ENCODE results near the gene CFAP74. TPM values are rescaled to one million over a fixed set of nuclear protein-coding genes. Genes with fewer than 3 reads are reported as not detected.

CFAP74 gene
- total RNA-seq, 4 donors from 2014 or later, result 0.35 to 1.1 (median 0.83) TPM; not detected in 1

DNA sequence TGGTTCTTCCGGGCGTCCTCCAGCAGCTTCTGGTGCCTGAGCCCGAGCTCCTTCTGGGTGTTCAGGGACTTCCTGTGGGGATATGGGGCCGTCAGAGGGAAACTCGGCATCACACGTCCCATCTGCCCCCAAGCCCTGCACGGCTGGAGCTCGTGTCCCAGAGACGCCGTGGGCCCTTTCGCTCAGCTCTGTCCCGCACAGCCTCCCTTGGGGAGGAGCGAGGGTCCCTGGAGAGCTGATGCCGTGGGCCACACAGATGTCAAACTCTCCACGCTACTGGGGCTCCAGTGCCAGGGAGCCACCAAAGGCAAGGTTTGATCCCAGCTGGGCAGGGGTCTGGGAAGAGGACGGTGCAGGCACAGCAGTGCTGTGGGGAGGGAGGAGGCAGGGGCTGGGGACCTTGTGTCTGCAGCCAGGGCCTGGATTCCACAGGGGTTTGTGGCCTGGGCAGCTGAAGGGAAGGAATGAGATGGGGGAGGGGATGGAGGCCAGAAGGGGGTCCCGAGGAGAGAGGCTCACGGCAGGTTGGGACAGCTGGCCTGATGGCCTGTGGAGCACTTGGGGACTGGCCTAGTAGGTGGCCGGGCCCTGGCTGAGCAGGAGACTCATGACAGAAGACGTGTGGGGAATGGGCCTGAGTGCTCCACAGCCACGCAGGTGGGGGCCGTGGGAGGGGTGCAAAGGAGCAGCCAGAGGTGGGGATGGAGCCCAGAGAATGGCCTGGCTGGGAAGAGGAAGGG lies 30.4 kb downstream of the CFAP74 start:
- no peak for TF ChIP-seq POLR2A (IDR thresholded peaks at IDR 0.05)
- TF ChIP-seq, protein P1, sequence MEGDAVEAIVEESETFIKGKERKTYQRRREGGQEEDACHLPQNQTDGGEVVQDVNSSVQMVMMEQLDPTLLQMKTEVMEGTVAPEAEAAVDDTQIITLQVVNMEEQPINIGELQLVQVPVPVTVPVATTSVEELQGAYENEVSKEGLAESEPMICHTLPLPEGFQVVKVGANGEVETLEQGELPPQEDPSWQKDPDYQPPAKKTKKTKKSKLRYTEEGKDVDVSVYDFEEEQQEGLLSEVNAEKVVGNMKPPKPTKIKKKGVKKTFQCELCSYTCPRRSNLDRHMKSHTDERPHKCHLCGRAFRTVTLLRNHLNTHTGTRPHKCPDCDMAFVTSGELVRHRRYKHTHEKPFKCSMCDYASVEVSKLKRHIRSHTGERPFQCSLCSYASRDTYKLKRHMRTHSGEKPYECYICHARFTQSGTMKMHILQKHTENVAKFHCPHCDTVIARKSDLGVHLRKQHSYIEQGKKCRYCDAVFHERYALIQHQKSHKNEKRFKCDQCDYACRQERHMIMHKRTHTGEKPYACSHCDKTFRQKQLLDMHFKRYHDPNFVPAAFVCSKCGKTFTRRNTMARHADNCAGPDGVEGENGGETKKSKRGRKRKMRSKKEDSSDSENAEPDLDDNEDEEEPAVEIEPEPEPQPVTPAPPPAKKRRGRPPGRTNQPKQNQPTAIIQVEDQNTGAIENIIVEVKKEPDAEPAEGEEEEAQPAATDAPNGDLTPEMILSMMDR (IDR thresholded peaks at IDR 0.05), result no peak
- H3K27me3 ChIP-seq, result no peaks in the 10 kb centered on the region
- no peaks in the 10 kb centered on the region for H3K36me3 ChIP-seq
- H3K4me3 ChIP-seq, result no peak overlapping the region
- no peak overlapping the region for H3K27ac ChIP-seq
- no peaks in the 10 kb centered on the region for H3K4me1 ChIP-seq
- no peaks in the 10 kb centered on the region for H3K9me3 ChIP-seq
- no peak for DNase-seq

DNA sequence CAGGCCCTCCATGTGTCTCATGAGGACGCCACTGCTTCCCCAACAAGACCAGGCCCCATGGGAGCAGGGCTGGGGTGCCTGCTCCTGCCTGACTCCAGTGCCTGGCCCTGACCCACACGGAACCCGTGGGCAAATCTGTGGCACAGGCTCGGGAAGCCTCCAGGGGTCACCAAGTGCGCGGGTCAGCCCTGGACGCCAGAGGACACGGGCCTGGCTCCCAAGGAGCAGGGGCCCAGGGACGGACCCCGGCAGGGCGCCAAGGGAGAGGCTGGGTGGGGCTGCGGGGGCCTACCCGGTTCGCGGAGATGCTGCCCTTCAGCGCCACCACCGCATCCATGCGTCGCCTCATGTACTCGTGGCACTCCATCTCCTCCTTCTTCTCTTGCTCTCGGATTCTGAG lies 31.9 kb downstream of the CFAP74 start:
- DNase-seq, result no peak
- TF ChIP-seq, protein P1 (IDR thresholded peaks at IDR 0.05), result no peak
- TF ChIP-seq POLR2A (IDR thresholded peaks at IDR 0.05), result no peak
- Histone ChIP-seq H3K27me3 (no peaks in the 10 kb centered on the region), H3K9me3 (no peaks in the 10 kb centered on the region), H3K4me3 (no peak overlapping the region), H3K4me1 (no peaks in the 10 kb centered on the region), H3K27ac (no peak overlapping the region), H3K36me3 (no peaks in the 10 kb centered on the region)

DNA sequence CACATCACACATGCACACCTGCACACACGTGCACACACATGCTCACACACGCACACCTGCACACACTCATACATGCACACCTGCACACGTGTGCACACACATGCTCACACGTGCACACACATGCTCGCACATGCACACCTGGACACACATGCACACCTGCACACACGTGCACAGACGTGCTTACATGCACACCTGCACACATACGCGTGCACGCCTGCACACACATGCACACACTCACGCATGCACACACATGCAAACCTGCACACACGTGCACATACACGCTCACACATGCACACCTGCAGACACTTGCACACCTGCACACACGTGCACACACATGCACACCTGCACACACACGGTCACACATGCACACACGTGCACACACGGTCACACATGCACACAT lies 32.6 kb downstream of the CFAP74 start:
- H3K9me3 ChIP-seq, result no peaks in the 10 kb centered on the region
- TF ChIP-seq, protein P1 (IDR thresholded peaks at IDR 0.05), result no peak

DNA sequence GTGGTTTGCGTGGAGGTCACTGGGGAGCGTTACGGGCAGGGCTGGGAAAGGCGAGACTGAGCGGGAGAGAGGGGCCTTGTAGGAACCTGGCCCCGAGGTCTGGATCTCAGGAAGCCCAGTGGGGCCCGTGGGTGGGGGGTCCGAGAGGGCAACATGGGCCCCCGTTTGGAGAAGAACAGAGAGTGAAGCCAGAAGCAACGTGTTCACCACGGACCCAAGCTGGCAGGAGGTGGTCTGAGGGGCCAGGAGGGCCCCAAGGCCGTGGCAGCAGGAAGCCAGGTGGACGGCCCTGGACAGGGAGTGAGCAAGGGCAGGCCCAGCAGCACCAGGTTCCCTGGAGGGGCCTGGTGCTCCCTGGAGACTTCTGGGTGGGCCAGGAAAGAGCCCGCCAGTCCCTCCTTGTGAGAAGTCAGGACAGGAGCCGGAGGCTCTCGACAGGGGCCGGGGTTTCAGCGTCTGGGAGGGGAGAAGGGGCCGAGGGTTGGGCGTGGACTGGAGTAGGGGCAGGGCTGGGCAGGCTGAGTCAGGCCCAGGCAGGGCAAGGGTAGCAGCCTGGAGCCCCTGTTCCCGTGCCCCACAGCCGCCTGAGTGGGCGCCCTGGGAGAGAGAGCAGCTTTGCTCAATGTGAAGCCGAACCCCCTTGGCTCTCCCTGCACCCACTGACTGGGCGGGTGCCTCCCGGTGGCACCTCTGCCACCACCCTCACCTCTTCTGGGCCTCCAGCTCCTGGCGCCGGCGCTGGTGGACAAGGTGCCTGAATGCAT lies 33.5 kb downstream of the CFAP74 start:
- Histone ChIP-seq H3K4me3 (no peak overlapping the region), H3K27me3 (no peaks in the 10 kb centered on the region), H3K36me3 (no peaks in the 10 kb centered on the region), H3K9me3 (no peaks in the 10 kb centered on the region), H3K27ac (no peak overlapping the region), H3K4me1 (no peaks in the 10 kb centered on the region)
- no peak for TF ChIP-seq POLR2A (IDR thresholded peaks at IDR 0.05)
- TF ChIP-seq, protein P1 (IDR thresholded peaks at IDR 0.05), result no peak
- DNase-seq, result no peak

More for the DNA sequence above, 32.6 kb downstream of the CFAP74 start:
- Histone ChIP-seq H3K36me3 (no peaks in the 10 kb centered on the region), H3K27ac (no peak overlapping the region), H3K4me1 (no peaks in the 10 kb centered on the region), H3K4me3 (no peak overlapping the region), H3K27me3 (no peaks in the 10 kb centered on the region)
- no peak for DNase-seq

DNA sequence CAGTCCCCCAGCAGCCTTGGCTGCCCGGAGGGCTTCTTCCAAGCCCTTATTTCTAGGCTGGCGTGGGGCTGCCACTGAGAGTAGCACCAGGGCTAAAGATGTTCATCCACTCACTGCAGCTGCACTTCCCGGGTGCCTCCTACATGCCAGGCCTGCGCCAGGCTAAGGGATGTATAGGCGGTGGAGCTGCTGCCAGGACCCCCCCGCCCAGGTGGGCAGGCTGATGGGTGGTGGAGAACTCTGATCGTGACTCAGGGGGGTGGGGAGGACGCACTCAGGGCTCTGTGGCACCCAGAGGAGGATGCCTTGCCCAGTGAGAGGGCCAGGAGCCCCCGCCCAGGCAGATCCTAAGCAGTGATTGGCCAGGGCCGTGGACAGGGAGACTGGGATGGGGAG lies 34.1 kb downstream of the CFAP74 start:
- H3K4me3 ChIP-seq, result no peak overlapping the region
- H3K9me3 ChIP-seq, result no peaks in the 10 kb centered on the region
- no peak for DNase-seq
- H3K4me1 ChIP-seq, result no peaks in the 10 kb centered on the region
- H3K27me3 ChIP-seq, result no peaks in the 10 kb centered on the region
- TF ChIP-seq POLR2A (IDR thresholded peaks at IDR 0.05), result no peak
- TF ChIP-seq, protein P1 (IDR thresholded peaks at IDR 0.05), result no peak
- H3K27ac ChIP-seq, result no peak overlapping the region
- H3K36me3 ChIP-seq, result no peaks in the 10 kb centered on the region

Measured in Peyer's patch (tissue), 4 donors.